Measurements from ENCODE around the gene GPR75.

DNA sequence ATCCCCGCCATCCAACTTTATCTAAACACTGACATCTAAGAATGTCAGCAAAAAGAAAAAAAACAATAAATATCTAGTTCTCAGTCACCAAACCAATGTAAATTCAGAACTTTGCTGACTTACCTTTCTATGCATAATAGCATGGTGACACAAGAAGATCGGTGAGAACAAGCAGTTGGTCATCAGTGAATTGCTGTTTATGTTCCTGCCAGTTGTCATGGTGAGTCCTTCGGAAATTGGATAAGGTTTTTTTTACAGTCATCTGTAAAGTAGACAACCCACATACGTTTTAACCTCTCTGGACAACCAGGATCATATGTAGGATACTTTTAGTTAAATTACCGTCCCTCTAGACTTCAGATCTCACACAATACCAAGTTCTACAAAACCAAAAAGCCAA, 6.2 kb upstream of the GPR75 start:
- TF ChIP-seq POLR2A (IDR thresholded peaks at IDR 0.05; ENCODE audit: low read depth, low read length) (no peak), TAF1 (IDR thresholded peaks at IDR 0.05; ENCODE audit: low read depth, low read length) (no peak), POLR2AphosphoS5 (IDR thresholded peaks at IDR 0.05; ENCODE audit: low read depth, low read length) (no peak), SPI1 (IDR thresholded peaks at IDR 0.05; ENCODE audit: low read depth, low read length) (no peak), PAX5 (IDR thresholded peaks at IDR 0.05; ENCODE audit: insufficient read depth, low read length, severe bottlenecking) (no peak)

Measured in GM12891 (cell line).